ENCODE data around the gene INO80. TPM values are rescaled to one million over a fixed set of nuclear protein-coding genes. Genes with fewer than 3 reads are reported as not detected.
"Not testable (repeated sequence)": the region's sequence is repeated elsewhere in the genome, so short reads cannot be mapped to it uniquely, and the experiment has no call there.

The INO80 gene
- total RNA-seq, 6 experiments from 2014 or later, result 18.3 to 23.6 (median 19.4) TPM

- peaks cover 25% of the 10 kb centered on the region for H3K4me1 Mint-ChIP-seq (ENCODE audit: low read depth)
These were observed 37.7 kb upstream of the INO80 start for GRCh38 chr15:41153733-41154132.

GRCh38 chr15:41151451-41152005 lies 35.4 kb upstream of the INO80 start:
- no peak for DNase-seq
- H3K27ac Mint-ChIP-seq, result no peak overlapping the region
- no peak for TF ChIP-seq CTCF (IDR thresholded peaks at IDR 0.05)
- H3K27me3 Mint-ChIP-seq (ENCODE audit: insufficient read depth), result no peaks in the 10 kb centered on the region
- H3K4me3 Mint-ChIP-seq, result no peak overlapping the region
- peaks cover 9% of the 10 kb centered on the region for H3K9me3 Mint-ChIP-seq
- H3K36me3 Mint-ChIP-seq (ENCODE audit: low read depth), result peaks cover 6% of the 10 kb centered on the region
- peaks cover 25% of the 10 kb centered on the region for H3K4me1 Mint-ChIP-seq (ENCODE audit: low read depth)

More at GRCh38 chr15:41153733-41154132, 37.7 kb upstream of the INO80 start:
- no peak for TF ChIP-seq CTCF (IDR thresholded peaks at IDR 0.05)
- peaks cover 9% of the 10 kb centered on the region for H3K9me3 Mint-ChIP-seq
- H3K27ac Mint-ChIP-seq, result no peak overlapping the region
- H3K4me3 Mint-ChIP-seq, result no peak overlapping the region
- no peaks in the 10 kb centered on the region for H3K27me3 Mint-ChIP-seq (ENCODE audit: insufficient read depth)
- peaks cover 6% of the 10 kb centered on the region for H3K36me3 Mint-ChIP-seq (ENCODE audit: low read depth)
- no peak for DNase-seq

GRCh38 chr15:41150279-41150678 lies 34.2 kb upstream of the INO80 start:
- Mint-ChIP-seq H3K27ac (no peak overlapping the region), H3K27me3 (ENCODE audit: insufficient read depth) (no peaks in the 10 kb centered on the region), H3K4me1 (ENCODE audit: low read depth) (peaks cover 25% of the 10 kb centered on the region), H3K36me3 (ENCODE audit: low read depth) (peaks cover 6% of the 10 kb centered on the region), H3K9me3 (peaks cover 9% of the 10 kb centered on the region), H3K4me3 (no peak overlapping the region; the same call in 1 of the 2 replicates)
- DNase-seq, result no peak
- TF ChIP-seq CTCF (IDR thresholded peaks at IDR 0.05), result no peak

GRCh38 chr15:41148065-41148464 lies 32.0 kb upstream of the INO80 start:
- Mint-ChIP-seq H3K36me3 (ENCODE audit: low read depth) (peaks cover 6% of the 10 kb centered on the region), H3K4me3 (no peak overlapping the region), H3K4me1 (ENCODE audit: low read depth) (peaks cover 19% of the 10 kb centered on the region), H3K9me3 (peaks cover 6% of the 10 kb centered on the region), H3K27ac (no peak overlapping the region), H3K27me3 (ENCODE audit: insufficient read depth) (no peaks in the 10 kb centered on the region; the same call in 1 of the 2 replicates)
- DNase-seq, result no peak
- no peak for TF ChIP-seq CTCF (IDR thresholded peaks at IDR 0.05)

- H3K4me3 Mint-ChIP-seq, result no peak overlapping the region
- H3K27me3 Mint-ChIP-seq (ENCODE audit: insufficient read depth), result peaks cover 2% of the 10 kb centered on the region; the same call in 1 of the 2 replicates
- no peak for TF ChIP-seq CTCF (IDR thresholded peaks at IDR 0.05)
- peaks cover 11% of the 10 kb centered on the region for H3K36me3 Mint-ChIP-seq (ENCODE audit: low read depth)
- no peak for DNase-seq
- no peak overlapping the region for H3K27ac Mint-ChIP-seq
- H3K9me3 Mint-ChIP-seq, result peaks cover 7% of the 10 kb centered on the region; the same call in 1 of the 2 replicates
- peaks cover 6% of the 10 kb centered on the region; the same call in 1 of the 2 replicates for H3K4me1 Mint-ChIP-seq (ENCODE audit: low read depth)
These were observed 23.5 kb upstream of the INO80 start for GRCh38 chr15:41139619-41140018.

GRCh38 chr15:41139112-41139511 lies 23.0 kb upstream of the INO80 start:
- not testable (repeated sequence) for H3K4me1 Mint-ChIP-seq (ENCODE audit: low read depth); H3K27me3 Mint-ChIP-seq (ENCODE audit: insufficient read depth)

GRCh38 chr15:41135580-41135979 lies 19.5 kb upstream of the INO80 start:
- H3K27ac Mint-ChIP-seq, result not testable (repeated sequence)
- peaks cover 12% of the 10 kb centered on the region for H3K27me3 Mint-ChIP-seq (ENCODE audit: insufficient read depth)

More at GRCh38 chr15:41139112-41139511, 23.0 kb upstream of the INO80 start:
- not testable (repeated sequence) for H3K9me3 Mint-ChIP-seq, H3K27ac Mint-ChIP-seq, H3K4me3 Mint-ChIP-seq, DNase-seq
- peaks cover 11% of the 10 kb centered on the region for H3K36me3 Mint-ChIP-seq (ENCODE audit: low read depth)

More at GRCh38 chr15:41135580-41135979, 19.5 kb upstream of the INO80 start:
- not testable (repeated sequence) for DNase-seq; H3K9me3 Mint-ChIP-seq; H3K4me3 Mint-ChIP-seq; H3K4me1 Mint-ChIP-seq (ENCODE audit: low read depth); H3K36me3 Mint-ChIP-seq (ENCODE audit: low read depth)
